IMR-90 (cell line): ENCODE results near the gene TBC1D8.

Experiments used
- CEBPB ChIP-seq: IDR thresholded peaks from 2 replicates; pipeline ENCODE4 v1.6.1; 2012; ENCODE audit warnings: low read depth, low read length, improper control_type of control experiment
- ELK1 ChIP-seq: fragments of 150-350 bp; IDR thresholded peaks from 2 replicates; pipeline ENCODE4 v1.6.1; 2016; ENCODE audit warnings: low read depth, mild to moderate bottlenecking, low read length, moderate library complexity, borderline replicate concordance
- POLR2A ChIP-seq: IDR thresholded peaks from 2 replicates; pipeline ENCODE4 v1.6.1; 2012; ENCODE audit warnings: mild to moderate bottlenecking, low read depth, low read length
- RAD21 ChIP-seq: IDR thresholded peaks from 2 replicates; pipeline ENCODE4 v1.6.1; 2012; ENCODE audit warnings: low read length, improper control_type of control experiment
- RFX5 ChIP-seq: IDR thresholded peaks from 2 replicates; pipeline ENCODE4 v1.8.0; 2012; ENCODE audit warnings: low read depth, mild to moderate bottlenecking, low read length, moderate library complexity
- SMC3 ChIP-seq: fragments of 150-350 bp; IDR thresholded peaks from 2 replicates; pipeline ENCODE4 v1.6.1; 2016; ENCODE audit warnings: low read depth, mild to moderate bottlenecking, antibody characterized with exemption, low read length, moderate library complexity
- TF ChIP-seq, protein P1 (sequence below): conservative IDR thresholded peaks from 2 replicates; pipeline ENCODE4 v1.5.1; 2012; ENCODE audit warnings: mild to moderate bottlenecking, low read depth, low read length, improper control_type of control experiment
- TF ChIP-seq, protein P2 (sequence below): fragments of 150-350 bp; IDR thresholded peaks from 2 replicates; pipeline ENCODE4 v1.6.1; 2017; ENCODE audit warnings: mild to moderate bottlenecking, antibody characterized with exemption, low read length, low read depth

GRCh38 chr2:101176803-101177202, 25.6 kb upstream of the TBC1D8 start:
- TF ChIP-seq POLR2A (no peak), RAD21 (no peak), RFX5 (no peak), SMC3 (no peak), CEBPB (no peak), ELK1 (no peak)
- TF ChIP-seq, protein P1, sequence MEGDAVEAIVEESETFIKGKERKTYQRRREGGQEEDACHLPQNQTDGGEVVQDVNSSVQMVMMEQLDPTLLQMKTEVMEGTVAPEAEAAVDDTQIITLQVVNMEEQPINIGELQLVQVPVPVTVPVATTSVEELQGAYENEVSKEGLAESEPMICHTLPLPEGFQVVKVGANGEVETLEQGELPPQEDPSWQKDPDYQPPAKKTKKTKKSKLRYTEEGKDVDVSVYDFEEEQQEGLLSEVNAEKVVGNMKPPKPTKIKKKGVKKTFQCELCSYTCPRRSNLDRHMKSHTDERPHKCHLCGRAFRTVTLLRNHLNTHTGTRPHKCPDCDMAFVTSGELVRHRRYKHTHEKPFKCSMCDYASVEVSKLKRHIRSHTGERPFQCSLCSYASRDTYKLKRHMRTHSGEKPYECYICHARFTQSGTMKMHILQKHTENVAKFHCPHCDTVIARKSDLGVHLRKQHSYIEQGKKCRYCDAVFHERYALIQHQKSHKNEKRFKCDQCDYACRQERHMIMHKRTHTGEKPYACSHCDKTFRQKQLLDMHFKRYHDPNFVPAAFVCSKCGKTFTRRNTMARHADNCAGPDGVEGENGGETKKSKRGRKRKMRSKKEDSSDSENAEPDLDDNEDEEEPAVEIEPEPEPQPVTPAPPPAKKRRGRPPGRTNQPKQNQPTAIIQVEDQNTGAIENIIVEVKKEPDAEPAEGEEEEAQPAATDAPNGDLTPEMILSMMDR: no peak
- TF ChIP-seq, protein P2, sequence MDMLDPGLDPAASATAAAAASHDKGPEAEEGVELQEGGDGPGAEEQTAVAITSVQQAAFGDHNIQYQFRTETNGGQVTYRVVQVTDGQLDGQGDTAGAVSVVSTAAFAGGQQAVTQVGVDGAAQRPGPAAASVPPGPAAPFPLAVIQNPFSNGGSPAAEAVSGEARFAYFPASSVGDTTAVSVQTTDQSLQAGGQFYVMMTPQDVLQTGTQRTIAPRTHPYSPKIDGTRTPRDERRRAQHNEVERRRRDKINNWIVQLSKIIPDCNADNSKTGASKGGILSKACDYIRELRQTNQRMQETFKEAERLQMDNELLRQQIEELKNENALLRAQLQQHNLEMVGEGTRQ: no peak
